Tibial nerve (tissue), 4 donors: Measurements from ENCODE around the gene VASH1. TPM values are rescaled to one million over a fixed set of nuclear protein-coding genes. Genes with fewer than 3 reads are reported as not detected.
"Not testable (repeated sequence)": the region's sequence is repeated elsewhere in the genome, so short reads cannot be mapped to it uniquely, and the experiment has no call there.

ENCODE experiments used
- DNase-seq, 2 donors: peaks; one replicate each; pipeline ENCODE4 v3.0.0-alpha.2; 2019; ENCODE audit warnings: low spot score in 2 of 2
- H3K27ac ChIP-seq, 4 donors: fragments of 200-600 bp; sonication (generic) in 3 of 4; one replicate each; pipeline ENCODE4 v1.5.1; 2017 to 2019; ENCODE audit warnings: mild to moderate bottlenecking in 1 of 4
- H3K27me3 ChIP-seq, 2 donors: fragments of 200-600 bp; sonication (generic) in 1 of 2; one replicate each; pipeline versions ENCODE4 v1.5.1 to v1.6.0; 2017 to 2019
- H3K36me3 ChIP-seq, 3 donors: fragments of 200-600 bp; sonication (generic); one replicate each; pipeline ENCODE4 v1.5.1; 2018 to 2019
- H3K4me1 ChIP-seq, 4 donors: fragments of 200-600 bp; sonication (generic) in 3 of 4; one replicate each; pipeline ENCODE4 v1.5.1; 2017 to 2019
- H3K4me3 ChIP-seq, 4 donors: fragments of 200-600 bp; sonication (generic) in 3 of 4; one replicate each; pipeline ENCODE4 v1.5.1; 2017 to 2019; ENCODE audit warnings: mild to moderate bottlenecking in 1 of 4, moderate library complexity in 1 of 4
- H3K9me3 ChIP-seq, 4 donors: fragments of 200-600 bp; sonication (generic) in 3 of 4; one replicate each; pipeline ENCODE4 v1.5.1; 2017 to 2019
- EP300 ChIP-seq, 2 donors: sonication (generic); formaldehyde crosslinking; IDR thresholded peaks; one replicate each; pipeline ENCODE4 v1.6.1; 2017; ENCODE audit warnings: antibody characterized with exemption in 2 of 2, mild to moderate bottlenecking in 1 of 2
- POLR2A ChIP-seq, 2 donors: fragments of 450-650 bp; IDR thresholded peaks; one replicate each; pipeline ENCODE4 v1.6.1; 2017; ENCODE audit warnings: antibody characterized with exemption in 2 of 2, mild to moderate bottlenecking in 2 of 2, moderate library complexity in 2 of 2
- WGBS, 2 donors: methylation state at CpG; one replicate each; pipeline ENCODE4 v1.1.5; 2018; 5-methylcytosine and 5-hydroxymethylcytosine counted together
- total RNA-seq, 4 donors: library from RNA; depleted of rRNA; stranded (reverse); fragments of >200 nt; gene quantifications; one replicate each; pipeline ENCODE4 v1.1.0, GENCODE V29; 2016
- TF ChIP-seq, protein P1 (sequence below), 5 experiments: fragments of 200-600 bp in 3 of 5; fragments of 450-650 bp in 2 of 5; sonication (generic) in 3 of 5; IDR thresholded peaks; one replicate each; pipeline ENCODE4 v1.5.1; 2016 to 2019; ENCODE audit warnings: antibody characterized with exemption in 5 of 5, mild to moderate bottlenecking in 3 of 5, moderate library complexity in 2 of 5

Gene VASH1
- total RNA-seq, 4 donors from 2014 or later, result 13.8 to 24.7 (median 18.6) TPM

DNA sequence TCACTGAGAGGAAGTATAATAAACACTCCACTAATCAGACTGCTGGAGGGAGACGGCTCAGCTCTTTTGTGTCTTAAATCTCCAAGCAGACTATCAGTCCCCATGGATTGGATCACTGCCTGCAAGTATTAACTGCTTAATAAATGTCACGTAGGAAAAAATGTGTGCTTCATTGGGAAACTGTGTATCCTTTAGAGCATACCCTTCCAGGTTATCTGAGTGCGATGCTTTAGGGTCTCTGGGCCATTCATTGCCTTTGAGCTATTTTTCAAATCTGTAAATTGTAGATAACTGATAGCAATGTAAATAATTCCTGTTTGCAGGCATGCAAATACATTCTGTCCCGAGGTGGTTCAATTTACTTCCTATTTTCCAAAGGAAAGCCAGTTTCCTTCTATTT is 45.0 kb upstream of the VASH1 start:
- Histone ChIP-seq H3K4me1 (peaks cover 0 to 24% (median 3%) of the 10 kb centered on the region in 4 donors), H3K27ac (peak overlapping the region in 1 of 4 donors; percentile 50), H3K36me3 (no peaks in the 10 kb centered on the region), H3K9me3 (no peaks in the 10 kb centered on the region), H3K27me3 (no peaks in the 10 kb centered on the region), H3K4me3 (no peak overlapping the region)
- no peak for DNase-seq
- 68 to 74% methylated on average over 4 of the region's 4 CpGs for WGBS, 2 donors
- no peak for TF ChIP-seq EP300 (IDR thresholded peaks at IDR 0.05)
- TF ChIP-seq, protein P1, sequence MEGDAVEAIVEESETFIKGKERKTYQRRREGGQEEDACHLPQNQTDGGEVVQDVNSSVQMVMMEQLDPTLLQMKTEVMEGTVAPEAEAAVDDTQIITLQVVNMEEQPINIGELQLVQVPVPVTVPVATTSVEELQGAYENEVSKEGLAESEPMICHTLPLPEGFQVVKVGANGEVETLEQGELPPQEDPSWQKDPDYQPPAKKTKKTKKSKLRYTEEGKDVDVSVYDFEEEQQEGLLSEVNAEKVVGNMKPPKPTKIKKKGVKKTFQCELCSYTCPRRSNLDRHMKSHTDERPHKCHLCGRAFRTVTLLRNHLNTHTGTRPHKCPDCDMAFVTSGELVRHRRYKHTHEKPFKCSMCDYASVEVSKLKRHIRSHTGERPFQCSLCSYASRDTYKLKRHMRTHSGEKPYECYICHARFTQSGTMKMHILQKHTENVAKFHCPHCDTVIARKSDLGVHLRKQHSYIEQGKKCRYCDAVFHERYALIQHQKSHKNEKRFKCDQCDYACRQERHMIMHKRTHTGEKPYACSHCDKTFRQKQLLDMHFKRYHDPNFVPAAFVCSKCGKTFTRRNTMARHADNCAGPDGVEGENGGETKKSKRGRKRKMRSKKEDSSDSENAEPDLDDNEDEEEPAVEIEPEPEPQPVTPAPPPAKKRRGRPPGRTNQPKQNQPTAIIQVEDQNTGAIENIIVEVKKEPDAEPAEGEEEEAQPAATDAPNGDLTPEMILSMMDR (IDR thresholded peaks at IDR 0.05), result no peak
- no peak for TF ChIP-seq POLR2A (IDR thresholded peaks at IDR 0.05)

DNA sequence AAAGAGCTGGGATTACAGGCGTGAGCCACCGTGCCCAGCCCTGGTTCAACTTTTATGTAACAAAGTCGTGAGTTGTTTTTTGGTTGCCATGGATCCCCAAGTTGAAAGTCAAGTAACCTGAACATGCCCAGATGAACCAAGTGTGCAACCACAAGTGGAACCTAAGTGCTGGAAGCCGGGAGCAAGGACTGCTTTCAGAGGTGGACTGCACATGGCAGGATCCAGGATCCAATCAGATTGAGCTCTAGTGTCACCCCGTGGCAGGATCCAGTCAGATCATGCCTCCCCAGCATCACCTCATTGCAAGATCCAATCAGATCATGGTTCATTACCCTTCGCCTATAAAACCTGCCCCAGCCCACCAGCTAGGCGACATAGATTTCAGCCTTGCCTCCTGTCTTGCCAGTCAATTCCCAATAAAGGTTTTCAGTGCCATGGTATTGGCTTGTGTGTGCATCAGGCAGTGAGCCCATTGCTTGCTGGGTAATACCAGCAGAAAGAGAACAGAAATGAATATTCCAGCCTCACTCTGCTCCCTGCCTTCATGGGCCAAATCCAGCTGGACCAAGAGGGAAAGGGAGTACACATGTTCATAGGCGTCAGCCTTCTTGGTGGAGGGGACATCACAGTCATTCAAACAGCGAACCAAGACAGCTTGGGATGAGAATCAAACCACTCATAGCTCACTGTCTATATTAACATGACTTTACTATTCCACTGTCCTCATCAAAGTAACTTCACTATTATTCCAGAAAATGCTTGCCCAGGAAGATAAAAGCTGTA is 43.6 kb upstream of the VASH1 start:
- Histone ChIP-seq H3K4me3 (no peak overlapping the region), H3K27ac (no peak overlapping the region), H3K36me3 (no peaks in the 10 kb centered on the region), H3K9me3 (no peaks in the 10 kb centered on the region), H3K27me3 (no peaks in the 10 kb centered on the region), H3K4me1 (peaks cover 0 to 24% (median 3%) of the 10 kb centered on the region in 4 donors)
- TF ChIP-seq POLR2A (IDR thresholded peaks at IDR 0.05) (no peak), EP300 (IDR thresholded peaks at IDR 0.05) (no peak)
- TF ChIP-seq, protein P1 (IDR thresholded peaks at IDR 0.05), result no peak
- no peak for DNase-seq
- WGBS, 2 donors, result 89 to 93% methylated on average over 9 of the region's 9 CpGs

DNA sequence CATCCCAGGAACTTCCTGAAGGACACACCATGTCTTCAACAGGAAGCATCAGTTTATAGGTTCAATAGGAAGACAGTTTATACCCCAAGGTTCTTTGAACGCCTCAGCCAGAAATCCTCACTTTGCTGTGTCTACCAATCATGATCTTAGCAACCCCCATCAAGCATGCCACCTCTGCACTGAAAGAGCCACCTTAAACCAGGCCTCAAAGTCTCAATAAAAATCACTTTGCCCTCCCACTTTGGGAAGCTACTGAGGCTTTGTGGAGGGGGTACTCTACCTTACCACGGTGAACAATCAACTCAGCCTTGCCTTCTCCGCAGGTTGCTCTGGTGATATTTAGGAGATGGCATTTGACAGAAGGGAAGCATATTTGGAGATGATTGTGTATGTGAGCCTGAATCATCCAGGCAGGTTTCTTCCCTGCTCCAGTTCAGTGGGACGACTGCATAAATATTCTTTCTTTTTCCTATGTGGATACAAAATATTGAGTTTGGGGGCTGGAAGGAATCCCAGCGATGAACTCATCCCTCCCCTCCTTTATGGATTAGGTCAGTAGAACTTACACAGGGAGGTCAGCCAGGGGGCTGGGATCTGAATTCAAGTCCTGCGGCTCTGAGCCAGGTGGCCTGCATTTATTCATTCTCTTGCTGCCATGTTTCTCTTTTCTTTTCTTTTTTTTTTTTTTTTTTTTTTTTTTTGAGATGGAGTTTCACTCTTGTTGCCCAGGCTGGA is 42.8 kb upstream of the VASH1 start:
- H3K4me3 ChIP-seq, result no peak overlapping the region
- 73% methylated on average over 6 of the region's 6 CpGs for WGBS, 2 donors
- H3K27me3 ChIP-seq, result no peaks in the 10 kb centered on the region
- TF ChIP-seq, protein P1 (IDR thresholded peaks at IDR 0.05), result no peak
- TF ChIP-seq EP300 (IDR thresholded peaks at IDR 0.05), result no peak
- no peak for TF ChIP-seq POLR2A (IDR thresholded peaks at IDR 0.05)
- no peak for DNase-seq
- no peaks in the 10 kb centered on the region for H3K36me3 ChIP-seq
- H3K9me3 ChIP-seq, result no peaks in the 10 kb centered on the region
- no peak overlapping the region for H3K27ac ChIP-seq
- peaks cover 0 to 24% (median 3%) of the 10 kb centered on the region in 4 donors for H3K4me1 ChIP-seq

- Histone ChIP-seq H3K4me1 (peaks cover 0 to 24% (median 3%) of the 10 kb centered on the region in 4 donors), H3K9me3 (no peaks in the 10 kb centered on the region), H3K36me3 (no peaks in the 10 kb centered on the region), H3K4me3 (no peak overlapping the region), H3K27ac (no peak overlapping the region), H3K27me3 (no peaks in the 10 kb centered on the region)
- no peak for TF ChIP-seq POLR2A (IDR thresholded peaks at IDR 0.05)
- no peak for TF ChIP-seq EP300 (IDR thresholded peaks at IDR 0.05)
- TF ChIP-seq, protein P1 (IDR thresholded peaks at IDR 0.05), result no peak
- no peak for DNase-seq
- WGBS, 2 donors, result 79 to 88% methylated on average over 9 of the region's 9 CpGs
Measured at GRCh38 chr14:76719666-76720065, 41.6 kb upstream of the VASH1 start.

DNA sequence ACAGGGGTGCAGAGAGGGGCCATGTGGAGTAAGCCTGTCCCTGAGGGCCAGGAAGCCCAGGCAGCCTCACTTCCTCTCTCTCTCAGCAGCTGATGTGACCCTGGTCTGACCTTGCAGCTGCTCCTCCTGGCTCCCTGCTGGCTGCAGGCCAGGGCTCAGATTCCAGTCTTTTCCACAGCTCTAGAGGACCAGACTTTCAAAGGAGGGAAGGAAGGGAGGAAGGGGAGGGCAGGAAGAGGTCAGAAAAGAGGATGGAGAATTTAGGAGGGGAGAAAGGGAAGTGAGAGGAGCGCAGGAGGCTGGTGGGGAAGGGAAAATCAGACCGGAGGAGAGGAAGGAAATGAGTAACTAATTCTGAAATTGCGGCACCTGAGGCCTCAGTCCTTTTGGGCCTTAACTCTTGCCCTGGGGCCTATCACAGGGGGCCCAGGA is 40.9 kb upstream of the VASH1 start:
- no peak overlapping the region for H3K4me3 ChIP-seq
- H3K27me3 ChIP-seq, result no peaks in the 10 kb centered on the region
- peak in 1 of 2 donors; percentile 29 for TF ChIP-seq EP300 (IDR thresholded peaks at IDR 0.05)
- TF ChIP-seq, protein P1 (IDR thresholded peaks at IDR 0.05), result no peak
- peak in 1 of 2 donors; percentile 54 for DNase-seq
- H3K27ac ChIP-seq, result peak overlapping the region in 1 of 4 donors; percentile 15
- WGBS, 2 donors, result 37 to 43% methylated on average over 3 of the region's 3 CpGs
- peaks cover 0 to 22% (median 3%) of the 10 kb centered on the region in 4 donors for H3K4me1 ChIP-seq
- H3K9me3 ChIP-seq, result no peaks in the 10 kb centered on the region
- no peaks in the 10 kb centered on the region for H3K36me3 ChIP-seq

DNA sequence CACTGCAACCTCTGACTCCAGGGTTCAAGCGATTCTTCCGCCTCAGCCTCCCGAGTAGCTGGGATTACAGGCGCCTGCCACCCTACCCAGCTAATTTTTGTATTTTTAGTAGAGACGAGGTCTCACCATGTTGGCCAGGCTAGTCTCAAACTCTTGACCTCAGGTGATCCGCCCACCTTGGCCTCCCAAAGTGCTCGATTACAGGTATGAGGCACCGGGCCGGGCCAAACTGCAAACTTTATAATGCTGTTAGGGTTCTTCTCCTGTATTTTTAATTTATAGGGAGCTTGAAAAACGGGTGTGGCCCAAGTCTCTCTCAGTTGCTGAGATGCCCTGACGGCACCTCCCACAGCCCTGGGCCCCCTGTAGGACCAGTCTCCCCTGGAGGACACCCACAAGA is 39.8 kb upstream of the VASH1 start:
- DNase-seq, H3K27ac ChIP-seq, H3K9me3 ChIP-seq, H3K27me3 ChIP-seq, H3K4me3 ChIP-seq, H3K36me3 ChIP-seq: not testable (repeated sequence)
- WGBS, 2 donors, result 91 to 95% methylated on average over 11 of the region's 11 CpGs
- peaks cover 0 to 13% (median 0%) of the 10 kb centered on the region in 4 donors for H3K4me1 ChIP-seq
